Measurements from ENCODE around the gene IFT20.
A peak's percentile ranks its signal among the peaks of the same experiment; 100 is the strongest.

DNA sequence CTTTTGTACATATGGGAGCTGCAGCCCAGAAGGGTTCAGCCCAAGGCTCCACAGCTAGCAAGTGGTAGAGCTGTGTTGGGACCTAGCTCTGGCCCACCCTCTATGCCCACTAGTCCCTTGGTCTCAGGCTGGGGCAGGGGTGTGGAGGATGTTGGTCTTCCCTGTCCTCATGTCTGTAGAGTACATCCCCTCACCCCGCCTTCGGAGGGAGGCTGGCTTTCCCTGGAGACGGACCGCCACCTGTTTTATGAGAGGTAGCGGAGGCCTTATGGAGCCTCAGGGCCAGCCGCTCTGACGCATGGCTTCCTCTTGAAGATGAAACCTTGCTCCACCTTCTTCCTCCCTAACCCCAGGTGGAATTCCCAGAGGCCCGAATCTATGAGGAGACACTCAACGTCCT lies 8.7 kb upstream of the IFT20 start:
- no peak for TF ChIP-seq ZNF444 (CRISPR knock-in tag; IDR thresholded peaks at IDR 0.05)
- TF ChIP-seq KDM4B (IDR thresholded peaks at IDR 0.05; ENCODE audit: borderline replicate concordance in 2 of 2, low read depth in 1 of 2): no peak
- no peak for TF ChIP-seq RBM39 (optimal IDR thresholded peaks at IDR 0.05; ENCODE audit: low read depth, low read length)
- TF ChIP-seq, protein P1, sequence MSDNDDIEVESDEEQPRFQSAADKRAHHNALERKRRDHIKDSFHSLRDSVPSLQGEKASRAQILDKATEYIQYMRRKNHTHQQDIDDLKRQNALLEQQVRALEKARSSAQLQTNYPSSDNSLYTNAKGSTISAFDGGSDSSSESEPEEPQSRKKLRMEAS (CRISPR knock-in tag; IDR thresholded peaks at IDR 0.05): no peak
- TF ChIP-seq, protein P2, sequence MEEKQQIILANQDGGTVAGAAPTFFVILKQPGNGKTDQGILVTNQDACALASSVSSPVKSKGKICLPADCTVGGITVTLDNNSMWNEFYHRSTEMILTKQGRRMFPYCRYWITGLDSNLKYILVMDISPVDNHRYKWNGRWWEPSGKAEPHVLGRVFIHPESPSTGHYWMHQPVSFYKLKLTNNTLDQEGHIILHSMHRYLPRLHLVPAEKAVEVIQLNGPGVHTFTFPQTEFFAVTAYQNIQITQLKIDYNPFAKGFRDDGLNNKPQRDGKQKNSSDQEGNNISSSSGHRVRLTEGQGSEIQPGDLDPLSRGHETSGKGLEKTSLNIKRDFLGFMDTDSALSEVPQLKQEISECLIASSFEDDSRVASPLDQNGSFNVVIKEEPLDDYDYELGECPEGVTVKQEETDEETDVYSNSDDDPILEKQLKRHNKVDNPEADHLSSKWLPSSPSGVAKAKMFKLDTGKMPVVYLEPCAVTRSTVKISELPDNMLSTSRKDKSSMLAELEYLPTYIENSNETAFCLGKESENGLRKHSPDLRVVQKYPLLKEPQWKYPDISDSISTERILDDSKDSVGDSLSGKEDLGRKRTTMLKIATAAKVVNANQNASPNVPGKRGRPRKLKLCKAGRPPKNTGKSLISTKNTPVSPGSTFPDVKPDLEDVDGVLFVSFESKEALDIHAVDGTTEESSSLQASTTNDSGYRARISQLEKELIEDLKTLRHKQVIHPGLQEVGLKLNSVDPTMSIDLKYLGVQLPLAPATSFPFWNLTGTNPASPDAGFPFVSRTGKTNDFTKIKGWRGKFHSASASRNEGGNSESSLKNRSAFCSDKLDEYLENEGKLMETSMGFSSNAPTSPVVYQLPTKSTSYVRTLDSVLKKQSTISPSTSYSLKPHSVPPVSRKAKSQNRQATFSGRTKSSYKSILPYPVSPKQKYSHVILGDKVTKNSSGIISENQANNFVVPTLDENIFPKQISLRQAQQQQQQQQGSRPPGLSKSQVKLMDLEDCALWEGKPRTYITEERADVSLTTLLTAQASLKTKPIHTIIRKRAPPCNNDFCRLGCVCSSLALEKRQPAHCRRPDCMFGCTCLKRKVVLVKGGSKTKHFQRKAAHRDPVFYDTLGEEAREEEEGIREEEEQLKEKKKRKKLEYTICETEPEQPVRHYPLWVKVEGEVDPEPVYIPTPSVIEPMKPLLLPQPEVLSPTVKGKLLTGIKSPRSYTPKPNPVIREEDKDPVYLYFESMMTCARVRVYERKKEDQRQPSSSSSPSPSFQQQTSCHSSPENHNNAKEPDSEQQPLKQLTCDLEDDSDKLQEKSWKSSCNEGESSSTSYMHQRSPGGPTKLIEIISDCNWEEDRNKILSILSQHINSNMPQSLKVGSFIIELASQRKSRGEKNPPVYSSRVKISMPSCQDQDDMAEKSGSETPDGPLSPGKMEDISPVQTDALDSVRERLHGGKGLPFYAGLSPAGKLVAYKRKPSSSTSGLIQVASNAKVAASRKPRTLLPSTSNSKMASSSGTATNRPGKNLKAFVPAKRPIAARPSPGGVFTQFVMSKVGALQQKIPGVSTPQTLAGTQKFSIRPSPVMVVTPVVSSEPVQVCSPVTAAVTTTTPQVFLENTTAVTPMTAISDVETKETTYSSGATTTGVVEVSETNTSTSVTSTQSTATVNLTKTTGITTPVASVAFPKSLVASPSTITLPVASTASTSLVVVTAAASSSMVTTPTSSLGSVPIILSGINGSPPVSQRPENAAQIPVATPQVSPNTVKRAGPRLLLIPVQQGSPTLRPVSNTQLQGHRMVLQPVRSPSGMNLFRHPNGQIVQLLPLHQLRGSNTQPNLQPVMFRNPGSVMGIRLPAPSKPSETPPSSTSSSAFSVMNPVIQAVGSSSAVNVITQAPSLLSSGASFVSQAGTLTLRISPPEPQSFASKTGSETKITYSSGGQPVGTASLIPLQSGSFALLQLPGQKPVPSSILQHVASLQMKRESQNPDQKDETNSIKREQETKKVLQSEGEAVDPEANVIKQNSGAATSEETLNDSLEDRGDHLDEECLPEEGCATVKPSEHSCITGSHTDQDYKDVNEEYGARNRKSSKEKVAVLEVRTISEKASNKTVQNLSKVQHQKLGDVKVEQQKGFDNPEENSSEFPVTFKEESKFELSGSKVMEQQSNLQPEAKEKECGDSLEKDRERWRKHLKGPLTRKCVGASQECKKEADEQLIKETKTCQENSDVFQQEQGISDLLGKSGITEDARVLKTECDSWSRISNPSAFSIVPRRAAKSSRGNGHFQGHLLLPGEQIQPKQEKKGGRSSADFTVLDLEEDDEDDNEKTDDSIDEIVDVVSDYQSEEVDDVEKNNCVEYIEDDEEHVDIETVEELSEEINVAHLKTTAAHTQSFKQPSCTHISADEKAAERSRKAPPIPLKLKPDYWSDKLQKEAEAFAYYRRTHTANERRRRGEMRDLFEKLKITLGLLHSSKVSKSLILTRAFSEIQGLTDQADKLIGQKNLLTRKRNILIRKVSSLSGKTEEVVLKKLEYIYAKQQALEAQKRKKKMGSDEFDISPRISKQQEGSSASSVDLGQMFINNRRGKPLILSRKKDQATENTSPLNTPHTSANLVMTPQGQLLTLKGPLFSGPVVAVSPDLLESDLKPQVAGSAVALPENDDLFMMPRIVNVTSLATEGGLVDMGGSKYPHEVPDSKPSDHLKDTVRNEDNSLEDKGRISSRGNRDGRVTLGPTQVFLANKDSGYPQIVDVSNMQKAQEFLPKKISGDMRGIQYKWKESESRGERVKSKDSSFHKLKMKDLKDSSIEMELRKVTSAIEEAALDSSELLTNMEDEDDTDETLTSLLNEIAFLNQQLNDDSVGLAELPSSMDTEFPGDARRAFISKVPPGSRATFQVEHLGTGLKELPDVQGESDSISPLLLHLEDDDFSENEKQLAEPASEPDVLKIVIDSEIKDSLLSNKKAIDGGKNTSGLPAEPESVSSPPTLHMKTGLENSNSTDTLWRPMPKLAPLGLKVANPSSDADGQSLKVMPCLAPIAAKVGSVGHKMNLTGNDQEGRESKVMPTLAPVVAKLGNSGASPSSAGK (IDR thresholded peaks at IDR 0.05): no peak
- TF ChIP-seq, protein P3, sequence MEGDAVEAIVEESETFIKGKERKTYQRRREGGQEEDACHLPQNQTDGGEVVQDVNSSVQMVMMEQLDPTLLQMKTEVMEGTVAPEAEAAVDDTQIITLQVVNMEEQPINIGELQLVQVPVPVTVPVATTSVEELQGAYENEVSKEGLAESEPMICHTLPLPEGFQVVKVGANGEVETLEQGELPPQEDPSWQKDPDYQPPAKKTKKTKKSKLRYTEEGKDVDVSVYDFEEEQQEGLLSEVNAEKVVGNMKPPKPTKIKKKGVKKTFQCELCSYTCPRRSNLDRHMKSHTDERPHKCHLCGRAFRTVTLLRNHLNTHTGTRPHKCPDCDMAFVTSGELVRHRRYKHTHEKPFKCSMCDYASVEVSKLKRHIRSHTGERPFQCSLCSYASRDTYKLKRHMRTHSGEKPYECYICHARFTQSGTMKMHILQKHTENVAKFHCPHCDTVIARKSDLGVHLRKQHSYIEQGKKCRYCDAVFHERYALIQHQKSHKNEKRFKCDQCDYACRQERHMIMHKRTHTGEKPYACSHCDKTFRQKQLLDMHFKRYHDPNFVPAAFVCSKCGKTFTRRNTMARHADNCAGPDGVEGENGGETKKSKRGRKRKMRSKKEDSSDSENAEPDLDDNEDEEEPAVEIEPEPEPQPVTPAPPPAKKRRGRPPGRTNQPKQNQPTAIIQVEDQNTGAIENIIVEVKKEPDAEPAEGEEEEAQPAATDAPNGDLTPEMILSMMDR (IDR thresholded peaks at IDR 0.05 in 2 of 3, conservative IDR thresholded peaks at IDR 0.05 in 1 of 3; ENCODE audit: insufficient read depth in 2 of 3, low read depth in 1 of 3, low read length in 3 of 3): no peak
- TF ChIP-seq ZNF583 (CRISPR knock-in tag; IDR thresholded peaks at IDR 0.05): no peak
- TF ChIP-seq RBM14 (IDR thresholded peaks at IDR 0.05; ENCODE audit: borderline replicate concordance, insufficient read depth, low read depth, low read length): no peak
- no peak for TF ChIP-seq BRCA1 (IDR thresholded peaks at IDR 0.05)
- no peak for TF ChIP-seq BRCA1 (CRISPR knock-in tag; IDR thresholded peaks at IDR 0.05)
- no peak for TF ChIP-seq JUND (IDR thresholded peaks at IDR 0.05; ENCODE audit: borderline replicate concordance, low read depth, low read length)
- TF ChIP-seq JUND (tag; IDR thresholded peaks at IDR 0.05; ENCODE audit: borderline replicate concordance, low read depth, low read length): no peak
- TF ChIP-seq CHD2 (IDR thresholded peaks at IDR 0.05; ENCODE audit: low read depth, low read length): no peak
- TF ChIP-seq POLR2A (conservative IDR thresholded peaks at IDR 0.05): 0 out of 2 replicates have a peak, but pooled peaks have one; percentile 24
- TF ChIP-seq EP300 (IDR thresholded peaks at IDR 0.05; ENCODE audit: low read length): no peak

Data from K562 (cell line).